H1 (cell line): ENCODE data around the gene DRGX. TPM values are rescaled to one million over a fixed set of nuclear protein-coding genes. Genes with fewer than 3 reads are reported as not detected.

Experiments used
- ATF2 ChIP-seq: IDR thresholded peaks from 2 replicates; pipeline ENCODE4 v1.6.1; 2012; ENCODE audit warnings: low read length, inconsistent platforms
- CBX5 ChIP-seq: fragments of 300-800, 300-1000 bp; sonication (generic); IDR thresholded peaks from 2 replicates; pipeline ENCODE4 v1.7.1; 2016; ENCODE audit warnings: antibody characterized with exemption, low read length, low read depth
- CHD7 ChIP-seq: fragments of 300-600 bp; sonication (generic); IDR thresholded peaks from 2 replicates; pipeline ENCODE4 v1.7.1; 2012; ENCODE audit warnings: low read length, moderate library complexity, mild to moderate bottlenecking, inconsistent platforms; ENCODE audit not compliant: insufficient replicate concordance
- CTBP2 ChIP-seq: IDR thresholded peaks from 2 replicates; pipeline ENCODE4 v1.7.0; 2011; ENCODE audit warnings: borderline replicate concordance, mild to moderate bottlenecking, moderate library complexity, mixed read lengths, low read length; ENCODE audit not compliant: insufficient read depth, insufficient read length
- NRF1 ChIP-seq: IDR thresholded peaks from 2 replicates; pipeline ENCODE4 v1.6.1; 2011; ENCODE audit warnings: mild to moderate bottlenecking, low read depth, low read length, improper control_type of control experiment
- RFX5 ChIP-seq: IDR thresholded peaks from 2 replicates; pipeline ENCODE4 v1.6.1; 2011; ENCODE audit warnings: low read depth, low read length, improper control_type of control experiment, borderline replicate concordance
- TCF12 ChIP-seq: IDR thresholded peaks from 2 replicates; pipeline ENCODE4 v1.6.1; 2011; ENCODE audit warnings: low read depth, mild to moderate bottlenecking, low read length
- polyA plus RNA-seq, 7 experiments: library from polyadenylated mRNA; depleted of rRNA in 3 of 7; stranded (reverse) in 5 of 7; unstranded in 2 of 7; fragments of >200 nt in 5 of 7; fragments of 200-250 nt in 2 of 7; gene quantifications; 1 replicate in 5 of 7; 2 replicates in 1 of 7; 4 replicates in 1 of 7; pipeline versions ENCODE4 v1.2.1 to v1.2.3, GENCODE V29; 2011 to 2013; ENCODE audit warnings: missing spikeins in 2 of 7, mixed read lengths in 2 of 7
- total RNA-seq: library from RNA; stranded (reverse); fragmentation: NEBNext Ultra II Directional; extraction: Animal tissue kit (Norgen Biotek cat#: 25700); gene quantifications from 2 replicates; pipeline ENCODE4 v1.2.1, GENCODE V29; 2021

The DRGX gene
- total and polyA plus RNA-seq, 2 of the 8 experiments (the other 6 are each of a cell fraction or from before 2014, with no cell fraction given), result not detected

- TF ChIP-seq CHD7 (no peak), TCF12 (no peak), CBX5 (no peak), NRF1 (no peak), CTBP2 (no peak), ATF2 (no peak), RFX5 (no peak)
Observed at GRCh38 chr10:49325131-49325915, 70.6 kb downstream of the DRGX start (continued).
